Astrocyte of the spinal cord (primary cell): ENCODE results near the gene ZBTB9.

ENCODE experiments used
- DNase-seq: peaks from one replicate; pipeline ENCODE4 v3.0.0; 2011; ENCODE audit warnings: low read depth, low spot score
- H3K4me3 ChIP-seq: 2 replicates; pipeline ENCODE4 v1.5.1; 2011; ENCODE audit warnings: low read depth, mild to moderate bottlenecking, low read length, moderate library complexity
- in situ Hi-C: cut with HindIII; loops from 2 replicates; pipeline ENCODE4 v1.10.0; 2017; ENCODE audit warnings: low sequenced_read_pairs
- TF ChIP-seq, protein P1 (sequence below): IDR thresholded peaks from 2 replicates; pipeline ENCODE4 v1.5.1; 2012; ENCODE audit warnings: low read depth, mild to moderate bottlenecking, low read length, inconsistent platforms

Gene ZBTB9

DNA sequence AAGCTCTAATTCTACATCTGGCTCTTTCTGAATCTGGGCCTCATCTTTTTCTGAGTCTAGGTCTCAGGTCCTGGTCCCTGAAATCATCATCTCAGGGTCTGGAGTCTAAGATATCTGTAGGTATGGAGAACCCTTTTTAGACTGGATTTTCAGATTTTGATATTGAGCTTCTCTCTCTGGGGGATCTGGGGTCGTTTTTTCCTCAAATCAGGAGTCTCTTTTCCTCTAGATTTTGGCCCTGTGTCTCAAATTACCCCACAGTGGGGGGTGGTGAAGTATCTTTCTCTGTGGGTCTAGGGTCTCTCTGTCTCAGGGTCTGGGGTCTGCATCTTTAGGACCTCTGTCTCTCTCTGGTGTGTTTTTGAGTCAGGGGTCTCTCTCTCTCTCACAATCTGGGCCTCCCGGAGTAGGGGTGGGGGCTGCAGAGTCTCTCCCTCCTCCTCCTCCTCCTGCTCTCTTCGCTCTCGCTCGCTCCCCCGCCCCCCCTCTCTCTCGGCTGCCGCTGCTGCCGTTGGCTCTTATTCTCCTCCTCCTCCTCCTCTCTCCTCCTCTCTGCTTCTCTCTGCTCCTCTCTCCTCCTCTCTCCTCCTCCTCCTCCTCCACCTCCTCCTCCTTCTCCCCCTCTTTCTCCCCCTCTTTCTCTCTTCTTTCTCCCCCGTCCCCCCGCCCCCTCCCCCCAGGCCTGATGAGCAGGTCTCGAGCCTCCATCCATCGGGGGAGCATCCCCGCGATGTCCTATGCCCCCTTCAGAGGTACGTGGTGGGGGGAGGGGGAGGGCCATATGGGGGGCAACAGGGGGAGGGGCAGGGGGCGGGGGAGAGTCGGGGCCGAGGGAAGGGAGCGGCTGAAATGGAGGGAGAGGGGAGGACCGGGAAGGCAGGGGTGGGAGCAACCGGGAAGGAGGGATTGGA is 34.5 kb upstream of the ZBTB9 start, which contains the start of gene SYNGAP1:
TSS of gene SYNGAP1 (plus strand) at position 486 of the 911 bp plus-strand sequence. CDS start at position 686, 200 bp downstream.
- TF ChIP-seq, protein P1, sequence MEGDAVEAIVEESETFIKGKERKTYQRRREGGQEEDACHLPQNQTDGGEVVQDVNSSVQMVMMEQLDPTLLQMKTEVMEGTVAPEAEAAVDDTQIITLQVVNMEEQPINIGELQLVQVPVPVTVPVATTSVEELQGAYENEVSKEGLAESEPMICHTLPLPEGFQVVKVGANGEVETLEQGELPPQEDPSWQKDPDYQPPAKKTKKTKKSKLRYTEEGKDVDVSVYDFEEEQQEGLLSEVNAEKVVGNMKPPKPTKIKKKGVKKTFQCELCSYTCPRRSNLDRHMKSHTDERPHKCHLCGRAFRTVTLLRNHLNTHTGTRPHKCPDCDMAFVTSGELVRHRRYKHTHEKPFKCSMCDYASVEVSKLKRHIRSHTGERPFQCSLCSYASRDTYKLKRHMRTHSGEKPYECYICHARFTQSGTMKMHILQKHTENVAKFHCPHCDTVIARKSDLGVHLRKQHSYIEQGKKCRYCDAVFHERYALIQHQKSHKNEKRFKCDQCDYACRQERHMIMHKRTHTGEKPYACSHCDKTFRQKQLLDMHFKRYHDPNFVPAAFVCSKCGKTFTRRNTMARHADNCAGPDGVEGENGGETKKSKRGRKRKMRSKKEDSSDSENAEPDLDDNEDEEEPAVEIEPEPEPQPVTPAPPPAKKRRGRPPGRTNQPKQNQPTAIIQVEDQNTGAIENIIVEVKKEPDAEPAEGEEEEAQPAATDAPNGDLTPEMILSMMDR = no peak
- peak within 1 kb of the TSS; percentile 47 for H3K4me3 ChIP-seq
- in situ Hi-C loops = no loop called here
- peak; percentile 62 for DNase-seq

DNA sequence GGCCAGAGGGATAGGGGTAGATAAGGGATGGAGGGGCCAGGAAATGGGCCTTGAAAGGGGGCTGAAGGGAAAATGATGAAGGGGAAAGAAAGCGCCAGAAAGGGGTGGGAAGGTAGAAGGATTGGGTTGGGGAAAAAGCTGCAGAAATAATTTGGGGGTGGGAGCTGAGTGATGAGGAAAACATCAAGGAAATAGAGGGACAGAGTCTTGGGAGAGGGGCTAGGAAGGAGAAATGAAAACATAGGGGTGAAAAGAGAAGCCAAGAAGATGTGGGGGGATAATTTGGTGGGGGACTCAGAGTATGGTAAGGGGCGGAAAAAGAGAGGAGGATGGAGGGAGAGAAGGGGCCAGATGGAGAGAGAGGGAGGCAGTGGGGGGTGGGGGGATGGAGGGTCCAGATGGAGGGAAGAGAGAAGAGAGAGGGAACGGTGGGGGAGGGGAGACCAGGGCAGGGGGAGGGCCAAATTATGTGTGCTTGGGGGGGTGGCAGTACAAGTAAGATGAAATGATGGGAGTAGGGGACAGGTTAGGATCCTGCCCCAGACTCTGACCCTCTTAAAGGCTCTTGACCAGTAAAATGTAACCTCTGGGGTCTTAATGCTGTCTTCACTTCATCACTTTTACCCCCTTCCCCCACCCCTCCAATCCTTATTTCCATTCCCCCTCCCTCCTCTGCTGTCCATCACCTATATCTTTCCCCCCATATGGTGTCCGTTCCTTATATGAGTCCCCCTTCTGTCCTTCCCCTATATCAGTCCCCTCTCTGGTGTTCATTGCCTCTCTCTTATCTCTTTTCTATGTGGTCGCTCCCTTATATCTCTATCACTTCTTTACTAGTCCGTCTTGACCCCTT is 33.7 kb upstream of the ZBTB9 start:
- in situ Hi-C loops = no loop called here
- H3K4me3 ChIP-seq = peak overlapping the region; percentile 47
- no peak for DNase-seq
- TF ChIP-seq, protein P1 = no peak

DNA sequence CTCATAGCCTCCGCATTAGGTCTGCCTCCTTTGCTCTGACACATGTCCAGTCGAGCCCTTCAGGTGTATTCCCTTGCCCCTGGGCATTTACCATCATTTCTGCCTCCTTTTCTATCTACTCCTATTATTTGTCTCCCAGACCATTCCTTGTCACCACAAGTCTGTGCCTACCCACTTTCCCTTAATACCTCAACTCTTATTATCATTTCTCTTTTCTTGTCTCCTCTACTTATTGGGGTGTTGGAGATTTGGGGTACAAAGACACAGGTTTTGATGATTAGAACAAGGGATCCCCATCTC is 33.1 kb upstream of the ZBTB9 start:
- TF ChIP-seq, protein P1 = no peak
- DNase-seq = no peak
- H3K4me3 ChIP-seq = no peak overlapping the region
- in situ Hi-C loops = no loop called here

DNA sequence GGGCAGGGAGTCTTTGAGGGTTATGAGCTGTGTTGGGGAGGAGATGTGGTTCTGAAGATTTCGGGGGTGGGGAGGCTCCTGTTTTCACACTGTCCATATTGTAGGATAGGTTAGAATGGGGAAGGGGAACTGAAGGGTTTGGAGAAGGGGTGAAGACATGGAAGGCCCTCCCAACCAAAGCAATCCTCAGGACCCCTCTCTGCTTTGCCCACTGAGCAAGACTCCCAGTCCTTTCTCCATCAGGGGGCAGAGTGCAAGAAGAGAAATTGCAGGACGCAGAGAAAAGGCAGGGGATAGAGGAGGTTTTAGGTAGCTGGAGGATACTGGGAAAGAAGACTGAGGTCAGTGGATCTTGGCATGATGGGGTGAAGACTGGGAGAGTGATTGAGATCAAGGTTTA is 30.6 kb upstream of the ZBTB9 start:
- TF ChIP-seq, protein P1 = no peak
- no peak for DNase-seq
- no peak overlapping the region for H3K4me3 ChIP-seq
- in situ Hi-C loops = no loop called here

DNA sequence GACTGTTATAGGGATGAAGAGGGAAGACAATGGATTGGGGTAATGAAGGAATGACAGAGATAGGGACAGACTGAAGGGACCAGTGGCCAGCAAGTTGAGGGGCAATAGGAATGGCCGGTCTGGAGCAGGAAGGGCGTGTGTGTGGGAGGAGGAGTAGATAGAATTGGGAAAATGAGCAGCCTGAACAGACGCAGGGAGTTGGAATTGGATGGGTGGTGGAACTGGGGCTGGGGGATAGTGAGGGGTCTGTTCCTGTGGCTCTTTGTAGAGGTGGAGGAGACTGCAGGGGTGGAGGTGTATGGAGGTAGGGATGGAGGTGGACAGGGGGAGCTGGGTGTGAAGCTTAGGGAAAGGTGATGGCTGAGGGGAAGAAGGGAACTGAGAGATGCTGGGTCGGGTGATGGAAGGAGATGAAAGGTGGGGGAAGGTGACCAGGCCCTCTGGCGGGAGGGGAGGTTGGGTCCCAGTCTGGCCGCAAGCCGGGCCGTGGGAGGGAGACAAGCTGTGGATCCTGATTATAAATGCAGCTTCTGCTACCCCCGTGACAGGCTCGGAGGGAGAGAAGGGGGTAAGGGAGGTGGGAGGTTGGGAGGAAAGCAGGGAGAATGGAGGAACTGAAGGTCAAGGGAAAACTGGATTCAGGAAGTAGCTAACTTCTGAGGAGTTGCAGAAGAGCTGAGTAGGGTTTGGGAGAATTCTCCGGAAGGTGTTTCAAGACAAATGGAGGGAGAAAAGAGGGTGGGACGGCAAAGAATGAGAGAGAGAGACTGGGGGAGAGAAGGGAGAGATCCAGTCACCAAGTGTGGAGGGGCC is 29.3 kb upstream of the ZBTB9 start:
- no peak for DNase-seq
- TF ChIP-seq, protein P1 = no peak
- peak overlapping the region; percentile 55 for H3K4me3 ChIP-seq
- in situ Hi-C loops = no loop called here
